GM18517 (cell line): Measurements from ENCODE around the gene C2CD2.

ENCODE experiments used
- ATAC-seq: cut with Tn5 transposase; IDR thresholded peaks from one replicate; pipeline ENCODE4 v1.9.1; 2021; ENCODE audit warnings: mild to moderate bottlenecking, moderate library complexity; ENCODE audit not compliant: unreplicated experiment

C2CD2 gene

DNA sequence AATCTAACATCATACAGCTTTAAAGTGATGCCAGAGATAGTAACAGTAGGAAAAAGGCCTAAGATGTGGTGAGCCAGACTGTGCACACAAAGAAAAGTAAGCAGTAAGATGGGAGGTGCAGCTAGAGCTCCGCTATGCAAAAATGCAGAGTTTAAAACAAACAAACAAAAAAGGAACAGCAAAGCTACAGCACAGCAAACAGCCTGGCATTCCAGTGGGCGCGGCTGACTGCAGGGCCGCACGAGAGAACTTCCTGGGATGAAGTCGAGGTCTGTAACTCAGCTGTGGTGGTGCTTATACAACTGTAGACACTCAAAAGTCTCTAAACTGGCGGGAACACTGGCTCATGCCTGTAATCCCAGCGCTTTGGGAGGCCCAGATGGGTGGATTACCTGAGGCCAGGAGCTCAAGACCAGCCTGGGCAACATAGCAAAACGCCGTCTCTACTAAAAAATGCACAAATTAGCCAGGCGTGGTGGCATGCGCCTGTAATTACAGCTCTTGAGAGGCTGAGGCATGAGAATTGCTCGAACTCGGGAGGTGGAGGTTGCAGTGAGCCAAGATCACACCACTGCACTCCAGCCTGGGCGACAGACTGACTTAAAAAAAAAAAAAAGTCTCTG is 104.7 kb downstream of the C2CD2 start:
- no peak for ATAC-seq

DNA sequence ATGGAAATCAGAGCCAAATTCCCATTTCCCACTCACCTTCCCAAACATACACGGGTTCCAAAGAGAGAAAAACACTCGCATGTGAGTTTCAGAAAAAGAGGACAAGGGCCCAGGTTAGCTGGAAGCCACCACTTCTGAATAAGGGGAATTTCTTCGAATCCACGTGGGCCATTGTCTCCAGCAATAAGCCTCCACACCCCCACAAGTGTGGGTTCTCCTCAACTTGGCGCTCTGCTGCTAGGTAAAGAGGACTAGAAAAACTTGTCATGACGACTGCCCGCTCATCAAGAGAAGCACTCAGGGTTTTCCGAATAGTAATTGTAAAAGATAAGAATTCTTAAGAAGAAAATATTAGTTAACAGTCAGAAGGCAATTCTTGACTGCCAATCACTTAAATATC is 105.3 kb downstream of the C2CD2 start:
- no peak for ATAC-seq

DNA sequence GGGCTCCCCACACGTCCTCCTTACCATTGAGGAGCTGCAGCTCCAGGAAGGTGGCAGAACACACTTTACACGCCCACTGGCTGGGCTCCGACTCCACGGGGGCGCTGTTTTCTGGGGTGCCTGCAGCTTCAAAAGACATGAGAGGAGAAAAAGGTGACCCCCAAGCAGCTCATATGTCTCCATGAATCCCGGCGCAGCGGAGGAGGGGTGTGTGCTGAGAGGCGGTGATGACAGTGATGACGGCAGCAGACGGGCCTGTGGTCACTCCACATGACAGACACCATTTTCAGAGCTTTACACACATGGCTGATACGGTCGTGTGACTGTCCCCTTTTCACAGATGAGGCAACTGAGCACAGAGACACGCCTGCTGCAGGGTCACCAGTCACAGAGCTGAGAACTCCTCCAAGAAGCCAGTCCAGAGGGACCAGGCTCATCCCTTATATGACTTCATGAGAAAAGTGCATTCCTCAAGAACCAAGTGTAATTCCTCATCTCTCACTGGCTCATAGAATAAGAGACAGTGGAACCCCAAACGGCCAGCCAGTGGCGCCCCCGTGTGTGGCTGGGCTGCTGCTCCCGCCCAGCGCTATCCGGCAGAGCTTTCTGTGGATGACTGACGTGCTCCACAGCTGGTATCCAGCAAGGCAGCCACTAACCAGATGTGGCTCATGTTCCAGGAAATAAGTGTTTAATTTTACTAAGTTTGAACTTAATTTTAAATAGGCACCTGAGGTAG is 106.6 kb downstream of the C2CD2 start:
- no peak for ATAC-seq

DNA sequence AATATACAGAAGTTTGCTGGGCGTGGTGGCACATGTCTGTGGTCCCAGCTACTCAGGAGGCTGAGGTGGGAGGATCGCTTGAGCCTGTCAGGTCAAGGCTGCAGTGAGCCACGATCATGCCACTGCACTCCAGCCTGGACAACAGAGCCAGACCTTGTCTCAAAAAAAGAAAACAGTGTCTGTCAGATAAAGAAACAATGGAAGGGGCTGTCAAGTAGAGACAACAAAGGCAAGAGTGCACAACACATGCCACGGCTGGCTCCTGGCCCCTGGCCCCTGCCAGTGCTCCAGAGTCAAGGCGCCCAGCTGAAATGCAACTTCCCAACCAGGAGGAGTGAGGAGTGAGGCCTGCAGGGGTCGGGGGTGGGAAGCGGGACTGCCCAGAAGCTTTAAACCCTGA is 107.3 kb downstream of the C2CD2 start:
- ATAC-seq = no peak

DNA sequence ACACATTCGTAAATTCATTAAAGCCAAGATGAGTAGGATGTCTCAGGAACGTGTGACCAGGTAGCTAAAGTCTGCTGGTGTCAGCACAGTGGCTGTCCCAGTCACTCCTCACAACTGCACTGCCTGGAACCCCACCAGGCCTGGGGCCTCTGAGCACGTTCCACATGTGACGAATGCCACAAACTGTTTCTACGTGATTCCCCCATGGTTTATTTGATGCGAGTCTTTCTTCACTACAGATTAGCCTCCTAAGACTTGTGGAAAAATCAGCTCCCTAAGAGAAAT is 107.8 kb downstream of the C2CD2 start:
- no peak for ATAC-seq

DNA sequence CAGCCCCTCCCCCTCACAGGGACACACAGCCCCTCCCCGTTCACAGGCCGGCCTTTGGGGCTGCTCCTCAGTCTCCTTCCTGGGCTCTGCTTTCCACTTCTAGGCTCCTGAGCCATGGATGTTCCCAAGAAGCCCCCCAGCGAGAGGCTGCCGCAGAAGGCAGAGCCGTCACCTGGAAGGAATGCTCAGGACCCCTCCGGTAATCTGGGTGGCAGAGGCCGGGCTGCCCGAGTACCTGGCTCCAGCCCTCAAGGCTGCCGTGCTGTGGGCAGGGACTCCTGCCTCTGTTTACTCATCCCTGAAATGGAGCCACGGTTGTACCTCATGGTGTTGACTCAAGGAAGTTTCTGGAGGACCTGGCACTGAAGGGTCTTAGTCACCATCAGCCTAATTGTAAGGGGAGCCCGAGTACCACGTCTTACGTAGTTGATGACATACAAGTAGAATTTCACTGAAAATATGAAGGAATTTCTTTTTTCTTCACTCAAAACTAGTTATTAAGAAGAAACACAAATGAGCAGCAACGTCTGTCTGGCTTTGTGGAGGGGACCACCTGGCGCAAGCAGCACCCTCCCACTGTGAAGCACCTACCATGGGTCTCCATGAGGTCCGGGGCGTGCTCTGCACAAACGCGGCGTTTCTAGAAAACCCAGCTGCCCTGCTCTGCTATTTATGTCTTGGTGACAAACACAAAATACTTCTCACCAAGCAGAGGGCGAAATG is 108.3 kb downstream of the C2CD2 start:
- no peak for ATAC-seq

DNA sequence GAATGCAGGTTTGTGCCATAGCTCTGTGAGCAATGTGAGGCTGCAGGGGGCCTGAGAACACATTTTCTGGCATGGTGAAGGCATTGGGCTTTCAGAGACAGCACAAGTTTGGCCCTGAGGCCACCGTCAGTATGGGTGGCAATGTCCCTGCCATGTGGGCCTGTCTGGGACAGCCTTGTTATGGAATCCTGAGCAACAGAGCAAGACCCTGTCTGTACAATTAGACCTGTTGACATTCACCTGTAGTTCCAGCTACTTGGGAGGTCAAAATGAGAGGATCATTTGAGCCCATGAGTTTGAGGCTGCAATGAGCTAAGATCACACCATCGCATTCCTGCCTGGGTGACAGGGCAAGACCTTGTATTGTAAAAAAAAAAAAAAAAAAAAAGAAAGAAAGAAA is 110.2 kb downstream of the C2CD2 start:
- no peak for ATAC-seq

DNA sequence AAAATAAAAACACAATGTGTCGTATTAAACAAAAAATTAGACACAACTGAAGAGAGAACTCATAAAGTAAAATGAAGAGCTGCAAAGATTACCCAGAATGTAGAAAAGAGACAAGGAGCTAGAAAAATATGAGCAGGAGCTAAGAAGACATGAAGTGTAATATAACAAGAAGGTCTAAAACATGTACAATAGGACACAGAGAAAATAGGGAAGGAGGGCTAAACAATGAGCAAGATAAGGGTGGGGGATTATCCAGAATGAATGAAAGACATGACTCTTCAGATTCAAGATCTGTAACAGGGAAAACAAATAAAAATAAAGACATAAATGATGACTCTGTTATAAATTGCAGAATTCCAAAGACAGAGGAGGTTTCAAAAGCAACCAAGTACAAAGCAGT is 112.9 kb downstream of the C2CD2 start:
- ATAC-seq = no peak

DNA sequence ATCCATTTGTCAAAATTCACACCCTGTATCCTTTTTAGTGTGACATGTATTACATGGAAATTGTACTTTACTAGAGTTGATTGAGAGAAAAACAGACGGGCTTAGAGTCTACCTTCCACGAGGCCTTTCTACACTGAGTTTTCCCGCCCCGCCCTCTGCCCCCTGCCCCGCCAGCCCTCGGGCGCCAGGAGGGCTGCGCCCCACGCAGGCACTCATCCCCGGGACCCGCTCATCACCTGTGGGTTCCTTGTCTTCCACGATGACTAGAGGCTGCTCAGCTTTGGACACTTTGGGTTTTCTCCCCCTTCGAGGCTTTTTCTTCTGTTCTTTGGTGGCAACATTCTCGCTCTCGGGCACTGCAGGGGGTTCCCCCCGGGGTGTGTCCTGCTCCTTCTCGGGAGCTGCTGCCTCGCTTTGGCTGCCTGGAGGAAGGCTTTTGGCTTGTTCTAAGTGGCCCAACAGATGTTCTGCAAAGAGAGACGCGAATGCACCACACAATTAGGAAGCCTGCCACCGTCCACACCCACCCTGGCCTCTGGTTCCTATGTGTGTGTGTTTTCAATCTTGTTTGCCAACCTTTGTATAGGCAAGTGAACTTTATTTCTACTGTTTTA is 114.3 kb downstream of the C2CD2 start:
- no peak for ATAC-seq

DNA sequence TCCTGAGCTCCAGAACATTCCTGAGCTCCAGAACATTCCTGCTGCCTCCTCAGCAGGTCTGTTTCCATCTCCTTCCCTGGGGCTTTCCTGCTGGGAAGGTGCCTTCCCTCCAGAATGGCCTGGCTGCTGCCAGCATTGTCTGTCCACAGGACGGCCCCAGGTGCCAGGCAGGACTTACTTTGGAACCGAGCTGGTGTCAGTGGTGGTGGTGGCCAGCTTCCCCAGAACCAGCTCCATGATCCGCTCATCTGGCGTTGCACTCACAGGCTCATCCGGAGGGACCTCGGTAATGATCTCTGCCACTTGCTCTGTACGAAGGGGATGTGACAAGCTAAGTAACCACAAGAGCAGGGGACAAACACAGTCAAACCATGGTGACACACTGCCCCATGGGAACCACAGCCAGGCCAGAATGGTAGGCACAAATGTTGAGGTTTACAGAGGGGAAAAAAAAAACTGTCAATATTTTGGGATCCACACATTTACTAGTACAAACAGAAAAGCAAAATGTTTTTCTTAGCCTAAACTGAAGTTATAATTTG is 116.0 kb downstream of the C2CD2 start:
- no peak for ATAC-seq

DNA sequence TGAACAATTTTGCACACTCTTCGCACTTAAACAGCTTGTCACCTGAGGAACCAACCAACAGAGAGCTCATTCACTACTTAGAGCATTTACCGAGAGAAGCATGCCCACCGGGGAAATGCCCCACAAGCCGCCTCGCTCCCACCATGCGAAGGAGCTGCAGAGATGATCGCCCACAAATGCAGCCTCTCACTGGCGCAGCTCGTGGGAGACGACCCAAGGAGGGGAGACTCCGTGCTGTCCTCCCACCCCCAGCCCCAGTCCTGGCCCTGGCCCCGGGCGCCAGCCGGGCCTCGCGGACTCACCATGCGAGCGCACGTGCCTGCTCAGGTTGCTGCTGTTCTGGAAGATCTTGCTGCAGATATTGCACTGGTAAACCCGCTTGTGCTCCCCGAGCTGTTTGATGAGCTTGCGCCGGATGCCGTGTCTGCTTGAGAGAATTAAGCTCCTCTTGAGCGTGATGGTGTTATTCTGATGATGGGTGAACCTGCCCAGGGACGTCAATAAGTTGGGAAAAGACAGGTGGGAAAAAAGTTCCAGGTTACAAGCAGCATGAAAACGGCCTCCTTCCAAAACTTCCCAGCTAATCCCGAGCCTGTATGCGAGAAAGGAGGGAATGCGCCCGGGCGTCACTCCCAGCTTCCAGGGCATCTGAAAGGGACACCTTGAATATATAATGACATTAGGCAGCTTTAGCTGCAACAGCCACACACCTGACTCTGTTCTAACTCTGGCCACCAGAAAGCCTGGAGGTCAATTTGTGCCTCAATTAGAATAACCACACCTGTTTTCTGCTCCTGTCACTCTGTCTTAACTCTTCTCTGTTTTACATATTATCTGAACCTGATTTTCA is 117.4 kb downstream of the C2CD2 start:
- ATAC-seq = no peak

DNA sequence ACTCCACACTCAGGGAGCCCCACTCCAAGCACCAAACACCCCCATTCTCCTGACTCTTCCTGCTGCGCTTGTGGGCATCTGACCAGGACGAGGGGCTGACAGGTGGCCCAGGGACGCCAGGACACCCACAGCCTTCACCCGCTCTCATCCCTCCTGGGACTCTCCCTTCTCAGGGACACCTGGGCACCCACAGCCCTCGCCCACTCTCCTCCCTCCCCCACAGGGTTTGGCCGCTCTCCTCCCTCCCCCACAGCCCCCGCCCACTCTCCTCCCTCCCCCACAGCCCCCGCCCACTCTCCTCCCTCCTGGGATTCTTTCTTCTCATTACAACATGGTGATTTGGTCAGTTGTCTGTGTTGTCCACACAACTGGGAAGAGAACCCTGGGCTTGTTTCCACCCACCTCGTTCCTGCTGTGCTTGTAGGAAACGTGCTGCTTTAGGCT is 118.1 kb downstream of the C2CD2 start:
- ATAC-seq = no peak
